Measurements from ENCODE around the gene UBE2U. TPM values are rescaled to one million over a fixed set of nuclear protein-coding genes. Genes with fewer than 3 reads are reported as not detected.

UBE2U gene
- total and polyA plus RNA-seq, 2 experiments from 2014 or later = not detected

DNA sequence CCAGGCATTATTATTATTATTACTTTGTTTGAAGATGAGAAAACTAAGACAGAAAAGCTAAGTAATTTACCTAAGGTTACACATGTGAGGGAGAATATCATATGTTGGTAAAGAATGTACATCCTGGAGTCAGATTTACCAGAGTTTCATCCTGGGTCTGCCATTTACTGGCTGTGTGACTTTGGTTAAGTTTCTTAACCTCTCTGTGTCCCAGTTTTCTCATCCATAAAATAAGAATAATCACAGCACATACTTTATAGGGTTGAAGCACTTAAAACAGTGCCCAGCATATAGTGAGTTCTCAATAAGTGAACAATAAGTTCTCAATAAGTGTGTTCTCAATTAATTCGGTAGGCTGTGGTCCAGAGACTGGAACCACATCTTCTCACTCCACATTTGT lies 32.5 kb downstream of the UBE2U start:
- H4K20me1 ChIP-seq (replicated peaks; ENCODE audit: insufficient read depth) = no peaks in the 10 kb centered on the region
- no peaks in the 10 kb centered on the region for H3K27me3 Mint-ChIP-seq (ENCODE audit: insufficient read depth, low read depth, poor library complexity)
- H3K9me3 Mint-ChIP-seq = no peaks in the 10 kb centered on the region
- no peaks in the 10 kb centered on the region for H3K4me1 ChIP-seq (ENCODE audit: insufficient read depth)
- H3K27me3 ChIP-seq (ENCODE audit: insufficient read depth) = no peaks in the 10 kb centered on the region
- DNase-seq (ENCODE audit: low spot score) = no peak
- no peak for ATAC-seq
- H3K36me3 Mint-ChIP-seq (ENCODE audit: low read depth) = no peaks in the 10 kb centered on the region
- H3K4me1 Mint-ChIP-seq = peaks cover 3% of the 10 kb centered on the region; the same call in 2 of the 3 replicates
- H3K36me3 ChIP-seq (ENCODE audit: insufficient read depth) = no peaks in the 10 kb centered on the region
- H3K4me3 Mint-ChIP-seq = no peak overlapping the region
- no peaks in the 10 kb centered on the region for H3K9me2 ChIP-seq (ENCODE audit: insufficient read depth)
- TF ChIP-seq, protein P1, sequence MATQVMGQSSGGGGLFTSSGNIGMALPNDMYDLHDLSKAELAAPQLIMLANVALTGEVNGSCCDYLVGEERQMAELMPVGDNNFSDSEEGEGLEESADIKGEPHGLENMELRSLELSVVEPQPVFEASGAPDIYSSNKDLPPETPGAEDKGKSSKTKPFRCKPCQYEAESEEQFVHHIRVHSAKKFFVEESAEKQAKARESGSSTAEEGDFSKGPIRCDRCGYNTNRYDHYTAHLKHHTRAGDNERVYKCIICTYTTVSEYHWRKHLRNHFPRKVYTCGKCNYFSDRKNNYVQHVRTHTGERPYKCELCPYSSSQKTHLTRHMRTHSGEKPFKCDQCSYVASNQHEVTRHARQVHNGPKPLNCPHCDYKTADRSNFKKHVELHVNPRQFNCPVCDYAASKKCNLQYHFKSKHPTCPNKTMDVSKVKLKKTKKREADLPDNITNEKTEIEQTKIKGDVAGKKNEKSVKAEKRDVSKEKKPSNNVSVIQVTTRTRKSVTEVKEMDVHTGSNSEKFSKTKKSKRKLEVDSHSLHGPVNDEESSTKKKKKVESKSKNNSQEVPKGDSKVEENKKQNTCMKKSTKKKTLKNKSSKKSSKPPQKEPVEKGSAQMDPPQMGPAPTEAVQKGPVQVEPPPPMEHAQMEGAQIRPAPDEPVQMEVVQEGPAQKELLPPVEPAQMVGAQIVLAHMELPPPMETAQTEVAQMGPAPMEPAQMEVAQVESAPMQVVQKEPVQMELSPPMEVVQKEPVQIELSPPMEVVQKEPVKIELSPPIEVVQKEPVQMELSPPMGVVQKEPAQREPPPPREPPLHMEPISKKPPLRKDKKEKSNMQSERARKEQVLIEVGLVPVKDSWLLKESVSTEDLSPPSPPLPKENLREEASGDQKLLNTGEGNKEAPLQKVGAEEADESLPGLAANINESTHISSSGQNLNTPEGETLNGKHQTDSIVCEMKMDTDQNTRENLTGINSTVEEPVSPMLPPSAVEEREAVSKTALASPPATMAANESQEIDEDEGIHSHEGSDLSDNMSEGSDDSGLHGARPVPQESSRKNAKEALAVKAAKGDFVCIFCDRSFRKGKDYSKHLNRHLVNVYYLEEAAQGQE (IDR thresholded peaks at IDR 0.05; ENCODE audit: unreplicated experiment) = no peak
- TF ChIP-seq, protein P2, sequence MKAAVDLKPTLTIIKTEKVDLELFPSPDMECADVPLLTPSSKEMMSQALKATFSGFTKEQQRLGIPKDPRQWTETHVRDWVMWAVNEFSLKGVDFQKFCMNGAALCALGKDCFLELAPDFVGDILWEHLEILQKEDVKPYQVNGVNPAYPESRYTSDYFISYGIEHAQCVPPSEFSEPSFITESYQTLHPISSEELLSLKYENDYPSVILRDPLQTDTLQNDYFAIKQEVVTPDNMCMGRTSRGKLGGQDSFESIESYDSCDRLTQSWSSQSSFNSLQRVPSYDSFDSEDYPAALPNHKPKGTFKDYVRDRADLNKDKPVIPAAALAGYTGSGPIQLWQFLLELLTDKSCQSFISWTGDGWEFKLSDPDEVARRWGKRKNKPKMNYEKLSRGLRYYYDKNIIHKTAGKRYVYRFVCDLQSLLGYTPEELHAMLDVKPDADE (IDR thresholded peaks at IDR 0.05) = no peak
- TF ChIP-seq JUNB (IDR thresholded peaks at IDR 0.05; ENCODE audit: unreplicated experiment) (no peak), NANOG (IDR thresholded peaks at IDR 0.05; ENCODE audit: borderline replicate concordance) (no peak), STAT1 (IDR thresholded peaks at IDR 0.05; ENCODE audit: unreplicated experiment) (no peak), EZH2 (IDR thresholded peaks at IDR 0.05; ENCODE audit: low read depth, unreplicated experiment) (no peak), CREB1 (CRISPR knock-in tag; IDR thresholded peaks at IDR 0.05; ENCODE audit: low read depth) (no peak), ZNF114 (CRISPR knock-in tag; IDR thresholded peaks at IDR 0.05) (no peak), EZH2phosphoT487 (IDR thresholded peaks at IDR 0.05; ENCODE audit: unreplicated experiment) (no peak), POLR2AphosphoS5 (IDR thresholded peaks at IDR 0.05; ENCODE audit: low read depth) (no peak), ZNF331 (CRISPR knock-in tag; IDR thresholded peaks at IDR 0.05; ENCODE audit: low read depth) (no peak)
- TF ChIP-seq, protein P3, sequence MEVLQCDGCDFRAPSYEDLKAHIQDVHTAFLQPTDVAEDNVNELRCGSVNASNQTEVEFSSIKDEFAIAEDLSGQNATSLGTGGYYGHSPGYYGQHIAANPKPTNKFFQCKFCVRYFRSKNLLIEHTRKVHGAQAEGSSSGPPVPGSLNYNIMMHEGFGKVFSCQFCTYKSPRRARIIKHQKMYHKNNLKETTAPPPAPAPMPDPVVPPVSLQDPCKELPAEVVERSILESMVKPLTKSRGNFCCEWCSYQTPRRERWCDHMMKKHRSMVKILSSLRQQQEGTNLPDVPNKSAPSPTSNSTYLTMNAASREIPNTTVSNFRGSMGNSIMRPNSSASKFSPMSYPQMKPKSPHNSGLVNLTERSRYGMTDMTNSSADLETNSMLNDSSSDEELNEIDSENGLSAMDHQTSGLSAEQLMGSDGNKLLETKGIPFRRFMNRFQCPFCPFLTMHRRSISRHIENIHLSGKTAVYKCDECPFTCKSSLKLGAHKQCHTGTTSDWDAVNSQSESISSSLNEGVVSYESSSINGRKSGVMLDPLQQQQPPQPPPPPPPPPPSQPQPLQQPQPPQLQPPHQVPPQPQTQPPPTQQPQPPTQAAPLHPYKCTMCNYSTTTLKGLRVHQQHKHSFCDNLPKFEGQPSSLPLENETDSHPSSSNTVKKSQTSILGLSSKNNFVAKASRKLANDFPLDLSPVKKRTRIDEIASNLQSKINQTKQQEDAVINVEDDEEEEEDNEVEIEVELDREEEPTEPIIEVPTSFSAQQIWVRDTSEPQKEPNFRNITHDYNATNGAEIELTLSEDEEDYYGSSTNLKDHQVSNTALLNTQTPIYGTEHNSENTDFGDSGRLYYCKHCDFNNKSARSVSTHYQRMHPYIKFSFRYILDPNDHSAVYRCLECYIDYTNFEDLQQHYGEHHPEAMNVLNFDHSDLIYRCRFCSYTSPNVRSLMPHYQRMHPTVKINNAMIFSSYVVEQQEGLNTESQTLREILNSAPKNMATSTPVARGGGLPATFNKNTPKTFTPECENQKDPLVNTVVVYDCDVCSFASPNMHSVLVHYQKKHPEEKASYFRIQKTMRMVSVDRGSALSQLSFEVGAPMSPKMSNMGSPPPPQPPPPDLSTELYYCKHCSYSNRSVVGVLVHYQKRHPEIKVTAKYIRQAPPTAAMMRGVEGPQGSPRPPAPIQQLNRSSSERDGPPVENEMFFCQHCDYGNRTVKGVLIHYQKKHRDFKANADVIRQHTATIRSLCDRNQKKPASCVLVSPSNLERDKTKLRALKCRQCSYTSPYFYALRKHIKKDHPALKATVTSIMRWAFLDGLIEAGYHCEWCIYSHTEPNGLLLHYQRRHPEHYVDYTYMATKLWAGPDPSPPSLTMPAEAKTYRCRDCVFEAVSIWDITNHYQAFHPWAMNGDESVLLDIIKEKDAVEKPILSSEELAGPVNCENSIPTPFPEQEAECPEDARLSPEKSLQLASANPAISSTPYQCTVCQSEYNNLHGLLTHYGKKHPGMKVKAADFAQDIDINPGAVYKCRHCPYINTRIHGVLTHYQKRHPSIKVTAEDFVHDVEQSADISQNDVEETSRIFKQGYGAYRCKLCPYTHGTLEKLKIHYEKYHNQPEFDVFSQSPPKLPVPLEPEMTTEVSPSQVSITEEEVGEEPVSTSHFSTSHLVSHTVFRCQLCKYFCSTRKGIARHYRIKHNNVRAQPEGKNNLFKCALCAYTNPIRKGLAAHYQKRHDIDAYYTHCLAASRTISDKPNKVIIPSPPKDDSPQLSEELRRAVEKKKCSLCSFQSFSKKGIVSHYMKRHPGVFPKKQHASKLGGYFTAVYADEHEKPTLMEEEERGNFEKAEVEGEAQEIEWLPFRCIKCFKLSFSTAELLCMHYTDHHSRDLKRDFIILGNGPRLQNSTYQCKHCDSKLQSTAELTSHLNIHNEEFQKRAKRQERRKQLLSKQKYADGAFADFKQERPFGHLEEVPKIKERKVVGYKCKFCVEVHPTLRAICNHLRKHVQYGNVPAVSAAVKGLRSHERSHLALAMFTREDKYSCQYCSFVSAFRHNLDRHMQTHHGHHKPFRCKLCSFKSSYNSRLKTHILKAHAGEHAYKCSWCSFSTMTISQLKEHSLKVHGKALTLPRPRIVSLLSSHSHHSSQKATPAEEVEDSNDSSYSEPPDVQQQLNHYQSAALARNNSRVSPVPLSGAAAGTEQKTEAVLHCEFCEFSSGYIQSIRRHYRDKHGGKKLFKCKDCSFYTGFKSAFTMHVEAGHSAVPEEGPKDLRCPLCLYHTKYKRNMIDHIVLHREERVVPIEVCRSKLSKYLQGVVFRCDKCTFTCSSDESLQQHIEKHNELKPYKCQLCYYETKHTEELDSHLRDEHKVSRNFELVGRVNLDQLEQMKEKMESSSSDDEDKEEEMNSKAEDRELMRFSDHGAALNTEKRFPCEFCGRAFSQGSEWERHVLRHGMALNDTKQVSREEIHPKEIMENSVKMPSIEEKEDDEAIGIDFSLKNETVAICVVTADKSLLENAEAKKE (CRISPR knock-in tag; IDR thresholded peaks at IDR 0.05) = no peak
- TF ChIP-seq, protein P4, sequence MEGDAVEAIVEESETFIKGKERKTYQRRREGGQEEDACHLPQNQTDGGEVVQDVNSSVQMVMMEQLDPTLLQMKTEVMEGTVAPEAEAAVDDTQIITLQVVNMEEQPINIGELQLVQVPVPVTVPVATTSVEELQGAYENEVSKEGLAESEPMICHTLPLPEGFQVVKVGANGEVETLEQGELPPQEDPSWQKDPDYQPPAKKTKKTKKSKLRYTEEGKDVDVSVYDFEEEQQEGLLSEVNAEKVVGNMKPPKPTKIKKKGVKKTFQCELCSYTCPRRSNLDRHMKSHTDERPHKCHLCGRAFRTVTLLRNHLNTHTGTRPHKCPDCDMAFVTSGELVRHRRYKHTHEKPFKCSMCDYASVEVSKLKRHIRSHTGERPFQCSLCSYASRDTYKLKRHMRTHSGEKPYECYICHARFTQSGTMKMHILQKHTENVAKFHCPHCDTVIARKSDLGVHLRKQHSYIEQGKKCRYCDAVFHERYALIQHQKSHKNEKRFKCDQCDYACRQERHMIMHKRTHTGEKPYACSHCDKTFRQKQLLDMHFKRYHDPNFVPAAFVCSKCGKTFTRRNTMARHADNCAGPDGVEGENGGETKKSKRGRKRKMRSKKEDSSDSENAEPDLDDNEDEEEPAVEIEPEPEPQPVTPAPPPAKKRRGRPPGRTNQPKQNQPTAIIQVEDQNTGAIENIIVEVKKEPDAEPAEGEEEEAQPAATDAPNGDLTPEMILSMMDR (conservative IDR thresholded peaks at IDR 0.05; ENCODE audit: low read depth in 2 of 2) = no peak
- no peaks in the 10 kb centered on the region for H3K79me2 ChIP-seq (replicated peaks; ENCODE audit: insufficient read depth)
- H3K27ac Mint-ChIP-seq = no peak overlapping the region
- H3F3A ChIP-seq (replicated peaks; ENCODE audit: low read depth) = no peaks in the 10 kb centered on the region
- no peak overlapping the region for H3K4me3 ChIP-seq
- no peak overlapping the region for H2AFZ ChIP-seq
- H3K27ac ChIP-seq (ENCODE audit: low read depth) = no peak overlapping the region
- H3K4me2 ChIP-seq = no peak overlapping the region

Data from GM23338 (cell line).